Hepatocyte (in vitro differentiated cells): ENCODE results near the gene SEC14L2. TPM values are rescaled to one million over a fixed set of nuclear protein-coding genes. Genes with fewer than 3 reads are reported as not detected.

ENCODE experiments used
- DNase-seq: peaks from one replicate; pipeline ENCODE4 v3.0.0-alpha.2; 2016; ENCODE audit warnings: low spot score
- H2AFZ ChIP-seq: fragments of 200-600 bp; sonication (generic); 2 replicates; pipeline ENCODE4 v1.6.0; 2016; ENCODE audit warnings: antibody characterized with exemption, mild to moderate bottlenecking
- H3K27ac ChIP-seq: fragments of 200-600 bp; sonication (generic); 2 replicates; pipeline ENCODE4 v1.5.1; 2016; ENCODE audit warnings: mild to moderate bottlenecking
- H3K27me3 ChIP-seq: fragments of 200-600 bp; sonication (generic); 2 replicates; pipeline ENCODE4 v1.6.1; 2016
- H3K36me3 ChIP-seq: fragments of 200-600 bp; sonication (generic); replicated peaks from 2 replicates; pipeline ENCODE4 v1.5.1; 2016; ENCODE audit warnings: low read depth; ENCODE audit not compliant: insufficient read depth
- H3K4me1 ChIP-seq: fragments of 200-600 bp; sonication (generic); 2 replicates; pipeline ENCODE4 v1.5.1; 2016; ENCODE audit warnings: mild to moderate bottlenecking, moderate library complexity; ENCODE audit not compliant: insufficient read depth
- H3K4me2 ChIP-seq: fragments of 200-600 bp; sonication (generic); 2 replicates; pipeline ENCODE4 v1.6.0; 2016
- H3K4me3 ChIP-seq: fragments of 200-600 bp; sonication (generic); 2 replicates; pipeline ENCODE4 v1.5.1; 2016; ENCODE audit warnings: mild to moderate bottlenecking
- H3K79me2 ChIP-seq: fragments of 200-600 bp; sonication (generic); 2 replicates; pipeline ENCODE4 v1.6.0; 2017; ENCODE audit warnings: mild to moderate bottlenecking
- H3K9me2 ChIP-seq: fragments of 200-600 bp; sonication (generic); replicated peaks from 2 replicates; pipeline ENCODE4 v1.6.0; 2017; ENCODE audit warnings: mild to moderate bottlenecking; ENCODE audit not compliant: insufficient read depth
- H3K9me3 ChIP-seq: fragments of 200-600 bp; sonication (generic); 2 replicates; pipeline ENCODE4 v1.5.1; 2016; ENCODE audit warnings: low read depth, mild to moderate bottlenecking
- H4K20me1 ChIP-seq: fragments of 200-600 bp; sonication (generic); 2 replicates; pipeline ENCODE4 v1.6.0; 2016; ENCODE audit warnings: mild to moderate bottlenecking; ENCODE audit not compliant: insufficient read depth, poor library complexity, severe bottlenecking
- CTCF ChIP-seq: fragments of 200-600 bp; sonication (generic); IDR thresholded peaks from 2 replicates; pipeline ENCODE4 v1.5.1; 2016; ENCODE audit warnings: antibody characterized with exemption, mild to moderate bottlenecking; ENCODE audit not compliant: poor library complexity
- EZH2 ChIP-seq: fragments of 200-600 bp; sonication (generic); IDR thresholded peaks from 2 replicates; pipeline ENCODE4 v1.6.1; 2016; ENCODE audit warnings: antibody characterized with exemption, mild to moderate bottlenecking, borderline replicate concordance
- EZH2phosphoT487 ChIP-seq: fragments of 200-600 bp; sonication (generic); IDR thresholded peaks from one replicate; pipeline ENCODE4 v1.6.1; 2018; ENCODE audit warnings: antibody characterized with exemption, mild to moderate bottlenecking, low read depth, moderate library complexity; ENCODE audit not compliant: unreplicated experiment, severe bottlenecking
- WGBS: methylation state at CpG from one replicate; pipeline ENCODE4 v1.1.6; 2016; ENCODE audit warnings: low lambda C conversion rate; ENCODE audit errors: missing lambda C conversion rate; 5-methylcytosine and 5-hydroxymethylcytosine counted together
- polyA plus RNA-seq: library from polyadenylated mRNA; unstranded; fragments of >200 nt; fragmentation: Nextera tagmentation; extraction: Ambion mirVana; gene quantifications from 2 replicates; pipeline ENCODE4 v1.2.1, GENCODE V29; 2016
- total RNA-seq: library from RNA; depleted of rRNA; stranded (reverse); fragments of >200 nt; gene quantifications from 2 replicates; pipeline ENCODE4 v1.2.3, GENCODE V29; 2014

The SEC14L2 gene
- total and polyA plus RNA-seq, 2 experiments from 2014 or later, result 9.9 to 10.9 TPM

GRCh38 chr22:30371321-30371720, 25.5 kb upstream of the SEC14L2 start:
- TF ChIP-seq EZH2phosphoT487 (no peak), CTCF (no peak), EZH2 (no peak)
- no peaks in the 10 kb centered on the region for H3K9me2 ChIP-seq
- no peak for DNase-seq
- no peaks in the 10 kb centered on the region for H3K36me3 ChIP-seq
- H3K4me2 ChIP-seq, result no peak overlapping the region
- no peaks in the 10 kb centered on the region for H3K79me2 ChIP-seq
- H3K4me1 ChIP-seq, result no peaks in the 10 kb centered on the region
- H3K9me3 ChIP-seq, result no peaks in the 10 kb centered on the region
- H3K27me3 ChIP-seq, result no peaks in the 10 kb centered on the region
- 95% methylated on average over 9 of the region's 9 CpGs for WGBS
- H3K4me3 ChIP-seq, result no peak overlapping the region
- no peak overlapping the region for H3K27ac ChIP-seq
- H4K20me1 ChIP-seq, result no peaks in the 10 kb centered on the region
- no peak overlapping the region for H2AFZ ChIP-seq

- no peak overlapping the region for H3K4me3 ChIP-seq
- H3K79me2 ChIP-seq, result no peaks in the 10 kb centered on the region
- WGBS, result 89% methylated on average over 13 of the region's 13 CpGs
Measured at GRCh38 chr22:30371981-30372380, 24.8 kb upstream of the SEC14L2 start.

GRCh38 chr22:30372915-30373314, 23.9 kb upstream of the SEC14L2 start:
- Histone ChIP-seq H3K36me3 (no peaks in the 10 kb centered on the region), H3K79me2 (no peaks in the 10 kb centered on the region), H2AFZ (no peak overlapping the region), H3K4me2 (no peak overlapping the region), H3K27me3 (no peaks in the 10 kb centered on the region), H4K20me1 (no peaks in the 10 kb centered on the region), H3K27ac (no peak overlapping the region), H3K4me1 (no peaks in the 10 kb centered on the region), H3K4me3 (no peak overlapping the region), H3K9me2 (no peaks in the 10 kb centered on the region), H3K9me3 (no peaks in the 10 kb centered on the region)
- no peak for DNase-seq
- WGBS, result 85% methylated on average over 8 of the region's 8 CpGs
- no peak for TF ChIP-seq EZH2
- TF ChIP-seq CTCF, result no peak
- TF ChIP-seq EZH2phosphoT487, result no peak

More at GRCh38 chr22:30371981-30372380, 24.8 kb upstream of the SEC14L2 start:
- H3K9me3 ChIP-seq, result no peaks in the 10 kb centered on the region
- H2AFZ ChIP-seq, result no peak overlapping the region
- no peak for DNase-seq
- H3K27me3 ChIP-seq, result no peaks in the 10 kb centered on the region
- H3K9me2 ChIP-seq, result no peaks in the 10 kb centered on the region
- H3K27ac ChIP-seq, result no peak overlapping the region
- H3K4me1 ChIP-seq, result no peaks in the 10 kb centered on the region
- H3K36me3 ChIP-seq, result no peaks in the 10 kb centered on the region
- no peak overlapping the region for H3K4me2 ChIP-seq
- no peak for TF ChIP-seq EZH2
- H4K20me1 ChIP-seq, result no peaks in the 10 kb centered on the region

- H3K36me3 ChIP-seq, result no peaks in the 10 kb centered on the region
- no peaks in the 10 kb centered on the region for H3K9me3 ChIP-seq
- H3K79me2 ChIP-seq, result no peaks in the 10 kb centered on the region
- H3K4me2 ChIP-seq, result no peak overlapping the region
- WGBS, result 91% methylated on average over 32 of the region's 33 CpGs
- no peaks in the 10 kb centered on the region for H3K4me1 ChIP-seq
- TF ChIP-seq EZH2, result no peak
- no peak for TF ChIP-seq CTCF
- no peak for TF ChIP-seq EZH2phosphoT487
- H2AFZ ChIP-seq, result no peak overlapping the region
- H3K27me3 ChIP-seq, result no peaks in the 10 kb centered on the region
- H3K27ac ChIP-seq, result no peak overlapping the region
- H4K20me1 ChIP-seq, result no peaks in the 10 kb centered on the region
- no peaks in the 10 kb centered on the region for H3K9me2 ChIP-seq
- no peak overlapping the region for H3K4me3 ChIP-seq
- DNase-seq, result no peak
Measured at GRCh38 chr22:30373331-30374325, 23.2 kb upstream of the SEC14L2 start.
